Measurements from ENCODE around the gene SIK2. TPM values are rescaled to one million over a fixed set of nuclear protein-coding genes. Genes with fewer than 3 reads are reported as not detected.

The SIK2 gene
- total RNA-seq, 1 donor from 2014 or later, result 10.1 TPM

DNA sequence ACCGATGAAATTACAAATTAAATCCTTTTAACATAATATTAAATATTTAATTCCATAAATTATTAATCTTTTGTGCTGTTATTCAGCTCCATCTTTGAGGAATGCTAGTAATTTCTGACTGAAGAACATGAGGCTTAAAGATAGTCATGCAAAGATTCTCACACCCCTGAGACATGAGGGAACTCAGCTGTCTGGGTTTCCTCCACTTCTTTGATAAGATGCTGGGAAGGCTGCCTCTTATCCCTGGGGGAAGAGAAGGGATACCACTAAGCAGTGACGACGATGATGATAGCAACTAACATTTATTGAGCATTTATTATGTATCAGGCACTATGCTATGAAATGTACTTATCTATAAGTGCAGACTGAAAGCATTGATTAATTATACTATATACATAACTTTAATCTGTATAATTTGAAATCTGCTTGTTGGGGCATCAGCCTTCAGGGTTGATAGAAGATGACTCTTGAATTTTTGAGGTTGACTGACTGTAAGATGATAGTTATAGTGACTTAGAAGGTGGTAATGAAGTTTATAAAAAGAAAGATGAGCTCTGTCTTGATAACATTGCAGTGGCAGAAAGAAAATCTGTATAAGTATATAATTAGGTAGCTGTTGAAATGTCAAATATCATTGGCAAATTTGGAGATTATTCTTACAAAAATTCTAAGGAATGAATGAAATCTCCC lies 78.4 kb downstream of the SIK2 start:
- TF ChIP-seq, protein P1, sequence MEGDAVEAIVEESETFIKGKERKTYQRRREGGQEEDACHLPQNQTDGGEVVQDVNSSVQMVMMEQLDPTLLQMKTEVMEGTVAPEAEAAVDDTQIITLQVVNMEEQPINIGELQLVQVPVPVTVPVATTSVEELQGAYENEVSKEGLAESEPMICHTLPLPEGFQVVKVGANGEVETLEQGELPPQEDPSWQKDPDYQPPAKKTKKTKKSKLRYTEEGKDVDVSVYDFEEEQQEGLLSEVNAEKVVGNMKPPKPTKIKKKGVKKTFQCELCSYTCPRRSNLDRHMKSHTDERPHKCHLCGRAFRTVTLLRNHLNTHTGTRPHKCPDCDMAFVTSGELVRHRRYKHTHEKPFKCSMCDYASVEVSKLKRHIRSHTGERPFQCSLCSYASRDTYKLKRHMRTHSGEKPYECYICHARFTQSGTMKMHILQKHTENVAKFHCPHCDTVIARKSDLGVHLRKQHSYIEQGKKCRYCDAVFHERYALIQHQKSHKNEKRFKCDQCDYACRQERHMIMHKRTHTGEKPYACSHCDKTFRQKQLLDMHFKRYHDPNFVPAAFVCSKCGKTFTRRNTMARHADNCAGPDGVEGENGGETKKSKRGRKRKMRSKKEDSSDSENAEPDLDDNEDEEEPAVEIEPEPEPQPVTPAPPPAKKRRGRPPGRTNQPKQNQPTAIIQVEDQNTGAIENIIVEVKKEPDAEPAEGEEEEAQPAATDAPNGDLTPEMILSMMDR (IDR thresholded peaks at IDR 0.05; ENCODE audit: insufficient read depth, low read length, poor library complexity, severe bottlenecking), result no peak

DNA sequence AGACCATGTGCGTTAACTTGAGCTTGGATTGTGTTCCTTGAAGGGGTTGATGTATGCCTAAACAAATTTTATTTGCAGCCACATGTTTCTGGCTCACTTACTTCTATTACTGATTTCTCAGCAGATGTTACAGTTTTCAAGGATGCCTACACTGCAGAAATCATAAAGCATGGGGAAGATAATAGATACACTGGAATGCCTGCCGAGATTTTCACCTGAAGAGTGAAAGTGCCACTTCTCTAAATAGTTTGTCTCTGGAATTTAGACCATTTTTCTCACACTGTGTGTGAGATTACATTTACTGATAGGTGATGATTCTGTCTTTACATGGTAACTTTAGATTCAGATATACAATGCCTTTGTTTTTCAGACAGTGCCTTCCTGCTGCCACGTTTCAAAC lies 81.6 kb downstream of the SIK2 start:
- Histone ChIP-seq H3K27me3 (ENCODE audit: control insufficient read depth, insufficient read depth, low read length) (no peaks in the 10 kb centered on the region), H3K36me3 (ENCODE audit: control insufficient read depth, insufficient read depth, low read length) (no peaks in the 10 kb centered on the region), H3K4me3 (ENCODE audit: low read depth, low read length) (no peak overlapping the region)
- DNase-seq (ENCODE audit: low read depth), result no peak
- TF ChIP-seq, protein P1 (IDR thresholded peaks at IDR 0.05; ENCODE audit: insufficient read depth, low read length, poor library complexity, severe bottlenecking), result no peak

More for the DNA sequence above, 78.4 kb downstream of the SIK2 start:
- Histone ChIP-seq H3K36me3 (ENCODE audit: control insufficient read depth, insufficient read depth, low read length) (no peaks in the 10 kb centered on the region), H3K4me3 (ENCODE audit: low read depth, low read length) (no peak overlapping the region), H3K27me3 (ENCODE audit: control insufficient read depth, insufficient read depth, low read length) (no peaks in the 10 kb centered on the region)
- DNase-seq (ENCODE audit: low read depth), result no peak

- Histone ChIP-seq H3K4me3 (ENCODE audit: low read depth, low read length) (no peak overlapping the region), H3K27me3 (ENCODE audit: control insufficient read depth, insufficient read depth, low read length) (no peaks in the 10 kb centered on the region), H3K36me3 (ENCODE audit: control insufficient read depth, insufficient read depth, low read length) (no peaks in the 10 kb centered on the region)
- no peak for DNase-seq (ENCODE audit: low read depth)
- TF ChIP-seq, protein P1 (IDR thresholded peaks at IDR 0.05; ENCODE audit: insufficient read depth, low read length, poor library complexity, severe bottlenecking), result no peak
Observed at GRCh38 chr11:111684251-111684650, 82.0 kb downstream of the SIK2 start.

- Histone ChIP-seq H3K27me3 (ENCODE audit: control insufficient read depth, insufficient read depth, low read length) (no peaks in the 10 kb centered on the region), H3K36me3 (ENCODE audit: control insufficient read depth, insufficient read depth, low read length) (no peaks in the 10 kb centered on the region), H3K4me3 (ENCODE audit: low read depth, low read length) (no peak overlapping the region)
- TF ChIP-seq, protein P1 (IDR thresholded peaks at IDR 0.05; ENCODE audit: insufficient read depth, low read length, poor library complexity, severe bottlenecking), result no peak
- DNase-seq (ENCODE audit: low read depth), result no peak
Observed at GRCh38 chr11:111688013-111688412, 85.8 kb downstream of the SIK2 start.

GRCh38 chr11:111691176-111691575 lies 88.9 kb downstream of the SIK2 start:
- no peaks in the 10 kb centered on the region for H3K27me3 ChIP-seq (ENCODE audit: control insufficient read depth, insufficient read depth, low read length)
- H3K4me3 ChIP-seq (ENCODE audit: low read depth, low read length), result no peak overlapping the region
- no peak for DNase-seq (ENCODE audit: low read depth)
- TF ChIP-seq, protein P1 (IDR thresholded peaks at IDR 0.05; ENCODE audit: insufficient read depth, low read length, poor library complexity, severe bottlenecking), result no peak
- H3K36me3 ChIP-seq (ENCODE audit: control insufficient read depth, insufficient read depth, low read length), result no peaks in the 10 kb centered on the region

- Histone ChIP-seq H3K27me3 (ENCODE audit: control insufficient read depth, insufficient read depth, low read length) (no peaks in the 10 kb centered on the region), H3K4me3 (ENCODE audit: low read depth, low read length) (no peak overlapping the region), H3K36me3 (ENCODE audit: control insufficient read depth, insufficient read depth, low read length) (no peaks in the 10 kb centered on the region)
- TF ChIP-seq, protein P1 (IDR thresholded peaks at IDR 0.05; ENCODE audit: insufficient read depth, low read length, poor library complexity, severe bottlenecking), result no peak
- no peak for DNase-seq (ENCODE audit: low read depth)
Observed at GRCh38 chr11:111691741-111692140, 89.5 kb downstream of the SIK2 start.
